Activated T-helper 9 cell treated with anti-CD3 and anti-CD28 coated beads, Interleukin-2, amount 50 U/mL, for 16 hours (primary cell): ENCODE results near the gene HTT.
A peak's percentile ranks its signal among the peaks of the same experiment; 100 is the strongest.
"Not testable (repeated sequence)": the region's sequence is repeated elsewhere in the genome, so short reads cannot be mapped to it uniquely, and the experiment has no call there.

Experiments used
- DNase-seq: peaks from one replicate; pipeline ENCODE4 v3.0.0-alpha.2; 2020; ENCODE audit warnings: low read depth

Gene HTT

GRCh38 chr4:3082925-3083515, 8.5 kb downstream of the HTT start:
- no peak for DNase-seq

GRCh38 chr4:3083732-3084131, 9.3 kb downstream of the HTT start:
- no peak for DNase-seq

DNA sequence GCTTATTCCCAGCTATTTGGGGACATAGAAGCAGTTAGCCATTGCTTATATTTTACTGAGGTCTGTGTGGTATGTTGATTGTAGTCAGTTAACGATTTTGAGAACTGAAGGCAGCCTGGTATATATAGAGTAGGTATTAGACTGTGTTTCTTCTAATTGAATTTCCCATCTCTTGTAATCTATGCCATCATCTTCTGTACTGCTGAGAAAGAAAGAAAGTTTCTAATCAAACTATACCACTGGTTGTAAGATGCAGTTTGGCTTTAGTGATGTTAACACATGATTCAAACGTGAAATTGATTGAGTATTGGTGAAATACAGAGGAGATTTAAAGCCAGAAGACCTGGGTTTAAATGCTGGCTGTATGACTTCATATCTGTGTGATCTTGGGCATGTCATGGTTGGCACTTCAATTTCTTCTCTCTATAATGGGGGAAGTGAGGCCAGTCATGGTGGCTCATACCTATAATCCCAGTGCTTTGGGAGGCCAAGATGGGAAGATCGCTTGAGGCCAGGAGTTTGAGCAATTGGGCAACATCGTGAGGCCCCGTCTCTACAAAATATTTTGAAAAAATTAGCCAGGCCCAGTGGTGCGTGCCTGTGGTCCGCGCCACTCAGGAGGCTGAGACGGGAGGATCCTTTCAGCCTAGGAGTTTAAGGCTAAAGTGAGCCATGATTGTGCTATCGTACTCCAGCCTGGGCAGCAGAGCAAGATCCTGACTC, 11.6 kb downstream of the HTT start:
- DNase-seq: no peak

GRCh38 chr4:3087115-3087797, 12.8 kb downstream of the HTT start:
- no peak for DNase-seq

DNA sequence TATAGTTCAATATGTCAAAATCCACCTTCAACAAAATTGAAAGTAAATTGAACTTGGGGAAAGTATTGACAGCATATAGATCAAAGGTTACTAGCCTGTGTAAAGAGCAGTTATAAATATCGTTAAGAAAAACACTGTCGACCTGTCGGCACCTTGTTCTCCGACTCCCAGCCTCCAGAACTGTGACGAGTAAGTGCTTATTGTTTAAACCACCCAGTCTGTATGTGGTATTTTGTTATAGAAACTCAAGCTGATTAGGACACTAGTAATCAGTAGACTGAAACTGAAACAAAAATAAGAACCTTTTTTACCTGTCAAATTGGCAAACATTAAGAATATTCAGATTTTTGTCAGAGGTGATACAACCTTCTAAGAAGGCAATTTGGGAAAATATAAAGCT, 17.0 kb downstream of the HTT start:
- DNase-seq: no peak

DNA sequence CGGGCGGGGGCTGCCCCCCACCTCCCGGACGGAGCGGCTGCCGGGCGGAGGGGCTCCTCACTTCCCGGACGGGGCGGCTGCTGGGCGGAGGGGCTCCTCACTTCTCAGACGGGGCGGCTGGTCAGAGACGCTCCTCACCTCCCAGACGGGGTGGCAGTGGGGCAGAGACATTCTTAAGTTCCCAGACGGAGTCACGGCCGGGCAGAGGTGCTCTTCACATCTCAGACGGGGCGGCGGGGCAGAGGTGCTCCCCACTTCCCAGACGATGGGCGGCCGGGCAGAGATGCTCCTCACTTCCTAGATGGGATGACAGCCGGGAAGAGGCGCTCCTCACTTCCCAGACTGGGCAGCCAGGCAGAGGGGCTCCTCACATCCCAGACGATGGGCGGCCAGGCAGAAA, 20.2 kb downstream of the HTT start:
- not testable (repeated sequence) for DNase-seq

GRCh38 chr4:3096202-3096601, 21.7 kb downstream of the HTT start:
- no peak for DNase-seq

DNA sequence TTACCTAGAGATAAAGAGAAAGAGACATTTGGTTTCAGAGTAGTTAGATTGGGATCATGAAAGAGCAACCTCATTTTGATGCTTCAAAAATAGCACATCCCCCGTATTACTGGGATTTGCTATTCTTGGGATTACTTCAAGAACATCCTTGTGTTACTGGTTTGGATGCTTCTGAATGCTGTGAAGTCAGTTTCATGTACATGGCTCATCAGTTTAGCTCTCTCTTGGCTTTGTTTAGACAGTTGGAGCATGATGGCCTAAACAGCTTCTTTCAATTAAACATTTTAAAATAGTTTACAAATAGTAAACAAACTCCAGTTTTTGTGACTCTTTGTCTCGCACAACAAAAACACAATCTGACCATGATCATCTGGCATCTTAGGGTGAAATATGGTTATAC, 23.9 kb downstream of the HTT start:
- DNase-seq: no peak

- DNase-seq: peak; percentile 84
Observed at GRCh38 chr4:3106339-3107186, 32.1 kb downstream of the HTT start.

GRCh38 chr4:3107271-3107670, 32.8 kb downstream of the HTT start:
- no peak for DNase-seq

DNA sequence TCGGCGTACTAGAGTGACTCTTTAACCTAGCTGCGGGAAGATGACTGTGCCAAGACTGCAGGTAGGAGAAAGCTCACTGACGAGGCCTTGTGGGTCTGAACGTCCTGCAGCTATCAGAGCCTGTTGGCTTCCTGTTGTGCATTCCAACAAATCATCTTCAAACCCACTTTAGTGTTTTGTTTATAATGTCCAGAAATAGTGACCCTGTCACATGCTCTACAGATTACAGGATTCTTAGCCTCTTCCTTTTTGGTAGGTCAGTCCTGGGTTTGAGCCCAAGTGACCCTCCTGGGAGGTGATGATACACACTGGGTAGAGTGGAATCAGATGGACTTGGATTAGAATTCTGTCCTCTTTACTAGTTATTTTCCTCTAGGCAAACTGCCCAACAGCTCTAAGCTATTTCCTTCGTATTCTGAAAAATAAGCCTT, 33.2 kb downstream of the HTT start:
- no peak for DNase-seq

GRCh38 chr4:3108211-3108610, 33.7 kb downstream of the HTT start:
- no peak for DNase-seq

GRCh38 chr4:3111461-3111860, 37.0 kb downstream of the HTT start:
- DNase-seq: no peak

DNA sequence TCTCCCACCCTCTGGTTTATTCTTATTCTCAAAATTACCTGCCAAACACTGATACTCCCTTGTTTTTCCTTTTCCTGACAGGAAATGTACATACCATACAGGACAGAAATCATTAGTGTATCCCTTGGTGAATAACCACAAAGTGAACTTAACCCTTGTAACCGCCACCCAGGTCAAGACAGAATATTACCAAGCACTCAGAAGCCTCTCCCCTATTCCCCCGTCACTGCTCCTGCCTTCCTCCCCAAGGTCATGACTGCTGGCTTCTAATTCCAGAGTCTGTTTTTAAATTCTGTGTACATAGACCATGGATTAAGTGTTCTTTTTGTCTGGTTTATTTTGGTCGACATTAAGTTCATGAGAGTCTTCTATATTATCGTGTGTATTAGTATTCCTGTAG, 37.7 kb downstream of the HTT start:
- no peak for DNase-seq

DNA sequence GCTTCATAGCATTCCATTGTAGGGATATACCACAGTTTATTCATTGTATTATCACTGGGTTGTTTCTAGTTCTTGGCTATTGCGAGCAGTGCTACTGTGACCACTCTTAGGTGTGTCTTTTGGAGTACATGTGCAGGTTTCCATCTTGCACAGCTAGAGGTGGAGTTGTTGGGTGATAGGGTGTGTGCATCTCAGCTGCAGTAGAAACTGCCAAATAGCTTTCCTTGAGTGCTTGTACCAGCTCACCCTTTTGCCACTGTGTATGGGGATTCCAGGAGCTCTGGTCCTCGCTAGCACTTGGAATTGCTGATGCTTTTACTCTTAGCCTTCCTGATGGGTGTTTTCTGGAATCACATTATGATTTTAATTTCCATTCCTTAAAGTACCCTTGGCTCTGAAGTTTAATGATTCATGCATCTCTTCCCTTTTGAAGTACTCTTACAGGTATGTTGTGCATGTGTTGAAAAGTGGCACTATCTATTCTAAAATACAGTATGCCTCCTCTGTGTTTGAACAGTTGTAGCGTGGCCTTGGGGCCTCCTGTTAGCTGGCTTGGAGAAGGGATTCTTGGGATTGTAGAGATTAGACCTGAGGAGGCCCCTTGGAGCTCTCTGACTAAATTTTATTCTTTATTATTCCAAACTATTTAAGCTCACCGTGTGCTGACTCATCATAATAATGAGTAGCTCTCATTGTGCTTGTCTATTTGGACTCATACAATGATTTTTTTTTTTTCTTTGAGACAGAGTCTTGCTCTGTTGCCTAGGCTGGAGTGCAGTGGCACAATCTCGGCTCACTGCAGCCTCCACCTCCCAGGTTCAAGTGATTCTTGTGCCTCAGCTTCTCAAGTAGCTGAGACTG, 38.4 kb downstream of the HTT start:
- no peak for DNase-seq

- DNase-seq: no peak
Observed at GRCh38 chr4:3114377-3114776, 39.9 kb downstream of the HTT start.

DNA sequence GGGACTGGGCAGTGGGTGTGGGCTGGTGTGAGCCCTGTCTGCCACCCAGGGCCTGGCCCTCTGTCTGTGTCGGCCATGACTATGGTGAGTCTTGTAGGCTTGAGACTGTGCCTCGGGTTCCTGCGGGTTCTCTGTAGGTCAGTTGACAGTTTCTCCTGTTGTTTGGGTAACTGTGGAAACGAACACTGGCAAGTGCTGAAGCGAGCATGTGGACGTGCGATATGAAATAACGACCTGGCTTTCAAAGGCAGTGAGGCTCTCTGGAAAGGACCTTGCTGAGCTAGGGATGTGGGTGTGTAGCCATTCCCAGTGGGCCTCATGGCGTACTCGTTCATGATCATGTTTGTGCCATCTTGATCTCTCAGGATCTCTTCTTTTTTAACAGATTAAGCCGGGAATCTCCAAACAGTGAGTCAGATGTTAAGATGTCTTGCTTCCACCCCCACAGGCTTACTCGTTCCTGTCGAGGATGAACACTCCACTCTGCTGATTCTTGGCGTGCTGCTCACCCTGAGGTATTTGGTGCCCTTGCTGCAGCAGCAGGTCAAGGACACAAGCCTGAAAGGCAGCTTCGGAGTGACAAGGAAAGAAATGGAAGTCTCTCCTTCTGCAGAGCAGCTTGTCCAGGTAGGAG, 41.3 kb downstream of the HTT start:
- DNase-seq: no peak

GRCh38 chr4:3116955-3117354, 42.5 kb downstream of the HTT start:
- no peak for DNase-seq

GRCh38 chr4:3118312-3118711, 43.8 kb downstream of the HTT start:
- no peak for DNase-seq

- DNase-seq: no peak
Observed at GRCh38 chr4:3119464-3119863, 45.0 kb downstream of the HTT start.

GRCh38 chr4:3121110-3121509, 46.6 kb downstream of the HTT start:
- no peak for DNase-seq
